ENCODE data around the gene FAM8A1. TPM values are rescaled to one million over a fixed set of nuclear protein-coding genes. Genes with fewer than 3 reads are reported as not detected.

FAM8A1 gene
- total and polyA plus RNA-seq, 2 of the 13 experiments (the other 11 are each of a cell fraction or from before 2014, with no cell fraction given) = 30.5 to 34.3 TPM

DNA sequence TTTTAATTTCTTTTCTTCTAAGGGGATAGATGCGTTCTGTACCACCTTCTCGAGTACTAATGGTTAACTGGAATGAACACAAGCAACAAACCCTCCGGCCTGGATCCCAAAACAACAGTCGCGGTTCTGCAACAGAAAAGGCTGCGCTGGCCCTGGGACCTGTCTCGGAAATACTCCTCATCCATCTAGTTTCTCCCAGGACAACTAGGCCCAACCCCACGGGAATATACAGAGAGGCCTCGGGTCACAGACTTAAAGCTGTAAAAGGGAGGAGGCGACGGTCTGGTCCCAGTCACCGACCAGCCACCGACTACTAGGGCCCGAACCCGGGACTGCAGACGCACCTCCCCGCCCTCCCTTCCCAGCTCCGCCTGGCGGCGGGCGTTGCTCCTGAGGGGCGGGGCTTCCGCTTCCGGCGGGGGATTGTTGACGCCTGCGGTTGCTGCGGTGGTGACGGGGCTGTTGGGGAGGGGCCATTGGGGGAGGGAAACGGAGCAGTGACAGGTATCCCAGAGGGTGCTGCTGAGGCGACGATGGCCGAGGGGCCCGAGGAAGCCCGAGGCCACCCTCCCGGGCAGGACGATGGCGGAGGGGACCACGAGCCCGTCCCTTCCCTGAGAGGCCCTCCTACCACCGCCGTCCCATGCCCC, at the start of gene FAM8A1 (continued):
- TF ChIP-seq, protein P1, sequence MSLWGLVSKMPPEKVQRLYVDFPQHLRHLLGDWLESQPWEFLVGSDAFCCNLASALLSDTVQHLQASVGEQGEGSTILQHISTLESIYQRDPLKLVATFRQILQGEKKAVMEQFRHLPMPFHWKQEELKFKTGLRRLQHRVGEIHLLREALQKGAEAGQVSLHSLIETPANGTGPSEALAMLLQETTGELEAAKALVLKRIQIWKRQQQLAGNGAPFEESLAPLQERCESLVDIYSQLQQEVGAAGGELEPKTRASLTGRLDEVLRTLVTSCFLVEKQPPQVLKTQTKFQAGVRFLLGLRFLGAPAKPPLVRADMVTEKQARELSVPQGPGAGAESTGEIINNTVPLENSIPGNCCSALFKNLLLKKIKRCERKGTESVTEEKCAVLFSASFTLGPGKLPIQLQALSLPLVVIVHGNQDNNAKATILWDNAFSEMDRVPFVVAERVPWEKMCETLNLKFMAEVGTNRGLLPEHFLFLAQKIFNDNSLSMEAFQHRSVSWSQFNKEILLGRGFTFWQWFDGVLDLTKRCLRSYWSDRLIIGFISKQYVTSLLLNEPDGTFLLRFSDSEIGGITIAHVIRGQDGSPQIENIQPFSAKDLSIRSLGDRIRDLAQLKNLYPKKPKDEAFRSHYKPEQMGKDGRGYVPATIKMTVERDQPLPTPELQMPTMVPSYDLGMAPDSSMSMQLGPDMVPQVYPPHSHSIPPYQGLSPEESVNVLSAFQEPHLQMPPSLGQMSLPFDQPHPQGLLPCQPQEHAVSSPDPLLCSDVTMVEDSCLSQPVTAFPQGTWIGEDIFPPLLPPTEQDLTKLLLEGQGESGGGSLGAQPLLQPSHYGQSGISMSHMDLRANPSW (CRISPR knock-in tag; IDR thresholded peaks at IDR 0.05; ENCODE audit: borderline replicate concordance) = no peak
- TF ChIP-seq NR1H2 (CRISPR knock-in tag; IDR thresholded peaks at IDR 0.05; ENCODE audit: borderline replicate concordance, low read depth) (no peak), AHR (CRISPR knock-in tag; IDR thresholded peaks at IDR 0.05) (peak; percentile 85), ZFAT (CRISPR knock-in tag; conservative IDR thresholded peaks at IDR 0.05) (no peak), TRIM22 (IDR thresholded peaks at IDR 0.05) (no peak), NCOA1 (CRISPR knock-in tag; IDR thresholded peaks at IDR 0.05) (no peak), MAFF (IDR thresholded peaks at IDR 0.05; ENCODE audit: low read depth, low read length) (no peak), SOX13 (IDR thresholded peaks at IDR 0.05) (no peak), SOX13 (CRISPR knock-in tag; conservative IDR thresholded peaks at IDR 0.05 in 1 of 2, IDR thresholded peaks at IDR 0.05 in 1 of 2) (peak in 1 of 2 experiments; percentile 64; a peak in 2 of 4 replicates), ZNF432 (CRISPR knock-in tag; IDR thresholded peaks at IDR 0.05; ENCODE audit: borderline replicate concordance) (no peak), ZNF253 (CRISPR knock-in tag; IDR thresholded peaks at IDR 0.05; ENCODE audit: borderline replicate concordance) (no peak), MTF1 (CRISPR knock-in tag; IDR thresholded peaks at IDR 0.05) (no peak), ZNF792 (CRISPR knock-in tag; IDR thresholded peaks at IDR 0.05) (peak; percentile 88), CBX2 (IDR thresholded peaks at IDR 0.05; ENCODE audit: low read depth, low read length) (no peak), CBX2 (CRISPR knock-in tag; IDR thresholded peaks at IDR 0.05; ENCODE audit: low read depth) (no peak), ZNF883 (CRISPR knock-in tag; IDR thresholded peaks at IDR 0.05; ENCODE audit: not compliant biosample characterization) (peak; percentile 68), ETS1 (CRISPR knock-in tag; IDR thresholded peaks at IDR 0.05) (0 out of 2 replicates have a peak, but pooled peaks have one; percentile 22), U2AF1 (optimal IDR thresholded peaks at IDR 0.05; ENCODE audit: low read depth, low read length) (peak; percentile 38), SOX6 (IDR thresholded peaks at IDR 0.05) (no peak), SOX6 (CRISPR knock-in tag; IDR thresholded peaks at IDR 0.05) (peak; percentile 50), ZNF670 (CRISPR knock-in tag; IDR thresholded peaks at IDR 0.05; ENCODE audit: borderline replicate concordance) (peak; percentile 98)
- TF ChIP-seq, protein P2, sequence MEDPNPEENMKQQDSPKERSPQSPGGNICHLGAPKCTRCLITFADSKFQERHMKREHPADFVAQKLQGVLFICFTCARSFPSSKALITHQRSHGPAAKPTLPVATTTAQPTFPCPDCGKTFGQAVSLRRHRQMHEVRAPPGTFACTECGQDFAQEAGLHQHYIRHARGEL (CRISPR knock-in tag; IDR thresholded peaks at IDR 0.05) = no peak
- TF ChIP-seq, protein P3, sequence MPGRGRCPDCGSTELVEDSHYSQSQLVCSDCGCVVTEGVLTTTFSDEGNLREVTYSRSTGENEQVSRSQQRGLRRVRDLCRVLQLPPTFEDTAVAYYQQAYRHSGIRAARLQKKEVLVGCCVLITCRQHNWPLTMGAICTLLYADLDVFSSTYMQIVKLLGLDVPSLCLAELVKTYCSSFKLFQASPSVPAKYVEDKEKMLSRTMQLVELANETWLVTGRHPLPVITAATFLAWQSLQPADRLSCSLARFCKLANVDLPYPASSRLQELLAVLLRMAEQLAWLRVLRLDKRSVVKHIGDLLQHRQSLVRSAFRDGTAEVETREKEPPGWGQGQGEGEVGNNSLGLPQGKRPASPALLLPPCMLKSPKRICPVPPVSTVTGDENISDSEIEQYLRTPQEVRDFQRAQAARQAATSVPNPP (CRISPR knock-in tag; IDR thresholded peaks at IDR 0.05) = peak; percentile 86; the same call in 1 of the 2 replicates
